Esophagus squamous epithelium (tissue), 4 donors: ENCODE data around the gene CHAF1A.

Experiments used
- CTCF ChIP-seq, 6 experiments: fragments of 450-650 bp in 4 of 6; fragments of 200-600 bp in 2 of 6; sonication (generic) in 2 of 6; IDR thresholded peaks; one replicate each; pipeline ENCODE4 v1.5.1; 2016 to 2019; ENCODE audit warnings: antibody characterized with exemption in 6 of 6, mild to moderate bottlenecking in 4 of 6, moderate library complexity in 4 of 6
- POLR2A ChIP-seq, 4 donors: fragments of 450-650 bp; IDR thresholded peaks; one replicate each; pipeline ENCODE4 v1.6.1; 2017; ENCODE audit warnings: antibody characterized with exemption in 4 of 4, mild to moderate bottlenecking in 4 of 4, moderate library complexity in 3 of 4

- no peak for TF ChIP-seq CTCF (IDR thresholded peaks at IDR 0.05)
- TF ChIP-seq POLR2A (IDR thresholded peaks at IDR 0.05): no peak
These were observed 43.7 kb downstream of the CHAF1A start for GRCh38 chr19:4445963-4446703.
